Placental pericyte (primary cell): ENCODE data around the gene TAL1. TPM values are rescaled to one million over a fixed set of nuclear protein-coding genes. Genes with fewer than 3 reads are reported as not detected.

Experiments used
- total RNA-seq: library from RNA; depleted of rRNA; stranded (reverse); fragments of >200 nt; gene quantifications from 2 replicates; pipeline ENCODE4 v1.2.3, GENCODE V29; 2012

Gene TAL1
- under 0.01 TPM in 1 of 2 replicates, not detected in the other for total RNA-seq

GRCh38 chr1:47232187-47232874 is at the start of gene TAL1:
Gene TAL1, minus strand, starts transcription at chr1:47232225. Its CDS starts 6,337 bp downstream, at chr1:47225888.

GRCh38 chr1:47189844-47190508 is 42.0 kb downstream of the TAL1 start, which contains the start of gene PDZK1IP1:
Gene PDZK1IP1, minus strand, starts transcription at chr1:47190036. Its CDS starts 104 bp downstream, at chr1:47189932.

Other genes with a start within 250 kb of the TAL1 start
- not detected in 2 replicates for gene CYP4X1, start 208.6 kb downstream of the TAL1 start, total RNA-seq
- not detected in 2 replicates for gene CYP4Z1, start 165.0 kb downstream of the TAL1 start, total RNA-seq
- gene CYP4A22, start 94.8 kb downstream of the TAL1 start, total RNA-seq: not detected in 2 replicates
- not detected in 2 replicates for gene PDZK1IP1, start 42.2 kb downstream of the TAL1 start, total RNA-seq
- gene STIL, start 81.9 kb upstream of the TAL1 start, total RNA-seq: 3.9 and 36.8 TPM in 2 replicates
- gene CMPK1, start 101.6 kb upstream of the TAL1 start, total RNA-seq: 63.0 and 103 TPM in 2 replicates
- gene FOXE3, start 184.1 kb upstream of the TAL1 start, total RNA-seq: not detected in 2 replicates
- gene FOXD2, start 205.8 kb upstream of the TAL1 start, total RNA-seq: 0.14 TPM in 1 of 2 replicates, not detected in the other